ENCODE data around the gene CAMKK2. TPM values are rescaled to one million over a fixed set of nuclear protein-coding genes. Genes with fewer than 3 reads are reported as not detected.
A peak's percentile ranks its signal among the peaks of the same experiment; 100 is the strongest.
"Not testable (repeated sequence)": the region's sequence is repeated elsewhere in the genome, so short reads cannot be mapped to it uniquely, and the experiment has no call there.

The CAMKK2 gene
- total RNA-seq, 1 experiment from 2014 or later, result 24.7 TPM

GRCh38 chr12:121259074-121259473 is 37.4 kb downstream of the CAMKK2 start:
- H3T11ph ChIP-seq (ENCODE audit: low read length), result no peak overlapping the region
- Mint-ChIP-seq H3K9me3 (no peaks in the 10 kb centered on the region), H3K27ac (no peak overlapping the region), H3K27me3 (ENCODE audit: low read depth) (no peaks in the 10 kb centered on the region), H3K4me1 (no peaks in the 10 kb centered on the region), H3K36me3 (ENCODE audit: insufficient read depth in 1 of 3, low read depth in 3 of 3) (peaks cover 34 to 68% (median 60%) of the 10 kb centered on the region in 3 experiments), H3K4me3 (no peak overlapping the region)
- H2BK120ac ChIP-seq (ENCODE audit: low read depth, low read length, poor library complexity, severe bottlenecking), result no peak overlapping the region
- no peak overlapping the region for H3K18ac ChIP-seq (ENCODE audit: insufficient read length, low read depth, low read length)
- H2AFZ ChIP-seq (ENCODE audit: low read length), result no peak overlapping the region
- no peak overlapping the region for H4K8ac ChIP-seq (replicated peaks; ENCODE audit: insufficient read length, low read depth, low read length)
- H2BK20ac ChIP-seq (ENCODE audit: low read depth, low read length, poor library complexity, severe bottlenecking), result no peak overlapping the region
- H3K9ac ChIP-seq (ENCODE audit: extremely low read depth, insufficient read length, low read length), result no peak overlapping the region
- H2BK15ac ChIP-seq (ENCODE audit: low read depth, low read length), result no peak overlapping the region
- H3K9me3 ChIP-seq (ENCODE audit: control insufficient read depth, low read depth, low read length), result no peaks in the 10 kb centered on the region
- no peaks in the 10 kb centered on the region for H3K79me2 ChIP-seq (ENCODE audit: insufficient read depth, low read length)
- H3K79me1 ChIP-seq (ENCODE audit: insufficient read depth, low read depth, low read length, poor library complexity, severe bottlenecking), result no peaks in the 10 kb centered on the region
- TF ChIP-seq CTCF (conservative IDR thresholded peaks at IDR 0.05), result no peak
- H3K23ac ChIP-seq (ENCODE audit: insufficient read length, low read depth, low read length), result no peak overlapping the region
- no CpG with 5 or more reads among the region's 11 CpGs for WGBS (ENCODE audit: extremely low coverage, insufficient read length, low lambda C conversion rate)
- H3K27me3 ChIP-seq (ENCODE audit: insufficient read depth, low read length), result no peaks in the 10 kb centered on the region
- H3K4me2 ChIP-seq (ENCODE audit: insufficient read depth, insufficient read length, low read length), result no peak overlapping the region
- H4K91ac ChIP-seq (ENCODE audit: insufficient read length, low read depth, low read length), result no peak overlapping the region
- H4K20me1 ChIP-seq (ENCODE audit: control insufficient read depth, insufficient read depth, insufficient read length), result no peaks in the 10 kb centered on the region
- H3K27ac ChIP-seq (ENCODE audit: insufficient read length, low read depth, low read length), result no peak overlapping the region
- no peaks in the 10 kb centered on the region for H3K23me2 ChIP-seq (ENCODE audit: insufficient read length, low read depth, low read length, poor library complexity, severe bottlenecking)
- no peak overlapping the region for H2AK5ac ChIP-seq (ENCODE audit: insufficient read length, low read length)
- no peak overlapping the region for H3K56ac ChIP-seq (ENCODE audit: insufficient read length, low read depth, low read length)
- H2BK5ac ChIP-seq (ENCODE audit: insufficient read length, low read length), result no peak overlapping the region
- no peak overlapping the region for H3K14ac ChIP-seq (ENCODE audit: insufficient read depth, low read length)
- DNase-seq, result no peak
- H2BK12ac ChIP-seq (ENCODE audit: insufficient read length, low read depth, low read length), result no peak overlapping the region
- H3K4ac ChIP-seq (ENCODE audit: low read depth, low read length), result no peak overlapping the region
- H3K4me1 ChIP-seq (ENCODE audit: insufficient read depth, low read length), result no peaks in the 10 kb centered on the region
- H4K5ac ChIP-seq (ENCODE audit: insufficient read length, low read depth, low read length), result no peak overlapping the region

- not testable (repeated sequence) for H2BK5ac ChIP-seq (ENCODE audit: insufficient read length, low read length); H3K9me3 ChIP-seq (ENCODE audit: control insufficient read depth, low read depth, low read length); H2BK12ac ChIP-seq (ENCODE audit: insufficient read length, low read depth, low read length); H3K79me1 ChIP-seq (ENCODE audit: insufficient read depth, low read depth, low read length, poor library complexity, severe bottlenecking); H3K27me3 Mint-ChIP-seq (ENCODE audit: low read depth); H2AK5ac ChIP-seq (ENCODE audit: insufficient read length, low read length); H3K14ac ChIP-seq (ENCODE audit: insufficient read depth, low read length); H4K8ac ChIP-seq (replicated peaks; ENCODE audit: insufficient read length, low read depth, low read length); H3K9me3 Mint-ChIP-seq; H3K4me3 Mint-ChIP-seq; H3K23ac ChIP-seq (ENCODE audit: insufficient read length, low read depth, low read length); H4K5ac ChIP-seq (ENCODE audit: insufficient read length, low read depth, low read length); H3K4me2 ChIP-seq (ENCODE audit: insufficient read depth, insufficient read length, low read length); H3K27me3 ChIP-seq (ENCODE audit: insufficient read depth, low read length); H2BK120ac ChIP-seq (ENCODE audit: low read depth, low read length, poor library complexity, severe bottlenecking); H3K4me1 Mint-ChIP-seq; H4K91ac ChIP-seq (ENCODE audit: insufficient read length, low read depth, low read length); H4K20me1 ChIP-seq (ENCODE audit: control insufficient read depth, insufficient read depth, insufficient read length); H3K9ac ChIP-seq (ENCODE audit: extremely low read depth, insufficient read length, low read length); DNase-seq; H2BK20ac ChIP-seq (ENCODE audit: low read depth, low read length, poor library complexity, severe bottlenecking); H2AFZ ChIP-seq (ENCODE audit: low read length); H3K23me2 ChIP-seq (ENCODE audit: insufficient read length, low read depth, low read length, poor library complexity, severe bottlenecking); H3K18ac ChIP-seq (ENCODE audit: insufficient read length, low read depth, low read length); H3K27ac ChIP-seq (ENCODE audit: insufficient read length, low read depth, low read length); H3K56ac ChIP-seq (ENCODE audit: insufficient read length, low read depth, low read length); H3K79me2 ChIP-seq (ENCODE audit: insufficient read depth, low read length); H3K4me1 ChIP-seq (ENCODE audit: insufficient read depth, low read length); H3T11ph ChIP-seq (ENCODE audit: low read length); H3K4ac ChIP-seq (ENCODE audit: low read depth, low read length)
- H3K36me3 Mint-ChIP-seq (ENCODE audit: insufficient read depth in 1 of 3, low read depth in 3 of 3), result peaks cover 42 to 73% (median 66%) of the 10 kb centered on the region in 3 experiments
- WGBS (ENCODE audit: extremely low coverage, insufficient read length, low lambda C conversion rate), result no CpG with 5 or more reads among the region's 8 CpGs
- H3K27ac Mint-ChIP-seq, result peak overlapping the region in 1 of 3 experiments; percentile 68; a peak in 1 of 7 replicates
- 0 out of 2 replicates have a peak overlapping the region, but pooled peaks have one; percentile 25 for H2BK15ac ChIP-seq (ENCODE audit: low read depth, low read length)
These were observed 38.6 kb downstream of the CAMKK2 start for GRCh38 chr12:121257704-121258449.
